Posterior cingulate gyrus (tissue), 11 donors: Measurements from ENCODE around the gene MT1G.
"Not testable (repeated sequence)": the region's sequence is repeated elsewhere in the genome, so short reads cannot be mapped to it uniquely, and the experiment has no call there.

Source experiments
- DNase-seq, 10 donors: peaks; one replicate each; pipeline versions ENCODE4 v3.0.0 to v3.0.0-alpha.2; 2020 to 2021; ENCODE audit warnings: mixed read lengths in 3 of 10
- intact Hi-C: fragments of 100-400 bp; cut with DNase I; formaldehyde crosslinking; loops from one replicate; pipeline ENCODE4 v1.15.1; 2023

MT1G gene

GRCh38 chr16:56669005-56669839, 1.4 kb upstream of the MT1G start, which contains the start of gene MT1H:
Gene MT1H, plus strand, starts transcription at chr16:56669814. Its CDS starts 71 bp downstream, at chr16:56669885.
- intact Hi-C loops, result no loop called here
- peak in 2 of 10 donors; percentile 59 to 79 for DNase-seq

- intact Hi-C loops, DNase-seq: not testable (repeated sequence)
Observed at GRCh38 chr16:56665286-56666261, 2.3 kb downstream of the MT1G start.

- intact Hi-C loops, result no loop called here
- no peak for DNase-seq
Observed at GRCh38 chr16:56664506-56664905, 3.4 kb downstream of the MT1G start.

- intact Hi-C loops, result no loop called here
Observed at GRCh38 chr16:56662357-56663354, 5.2 kb downstream of the MT1G start.

GRCh38 chr16:56658327-56658875, 9.5 kb downstream of the MT1G start:
- peak in 3 of 10 donors; percentile 22 to 66 (median 63) for DNase-seq
- intact Hi-C loops, result no loop called here

More at GRCh38 chr16:56662357-56663354, 5.2 kb downstream of the MT1G start:
- peak in 4 of 10 donors; percentile 28 to 87 (median 66) for DNase-seq

GRCh38 chr16:56657555-56658326, 10.1 kb downstream of the MT1G start, which contains the start of gene MT1F:
Gene MT1F, plus strand, starts transcription at chr16:56657959. Its CDS starts 100 bp downstream, at chr16:56658059.
- DNase-seq, result peak in 7 of 10 donors; percentile 28 to 83 (median 40)
- intact Hi-C loops, result no loop called here

- intact Hi-C loops, result no loop called here
- DNase-seq, result no peak
Observed at GRCh38 chr16:56653218-56653617, 14.6 kb downstream of the MT1G start.

- intact Hi-C loops, result no loop called here
- DNase-seq, result no peak
Observed at GRCh38 chr16:56652600-56652999, 15.3 kb downstream of the MT1G start.

- no peak for DNase-seq
- intact Hi-C loops, result no loop called here
Observed at GRCh38 chr16:56651586-56651985, 16.3 kb downstream of the MT1G start, which contains the start of gene MT1B. Gene MT1B, plus strand, starts transcription at chr16:56651886. Its CDS starts 68 bp downstream, at chr16:56651954.

- DNase-seq, result no peak
- intact Hi-C loops, result no loop called here
Observed at GRCh38 chr16:56649820-56650219, 18.0 kb downstream of the MT1G start.

- intact Hi-C loops, result no loop called here
- no peak for DNase-seq
Observed at GRCh38 chr16:56649271-56649670, 18.6 kb downstream of the MT1G start.

GRCh38 chr16:56647641-56648431, 20.0 kb downstream of the MT1G start:
- no peak for DNase-seq
- intact Hi-C loops, result no loop called here

GRCh38 chr16:56645838-56646237, 22.0 kb downstream of the MT1G start:
- DNase-seq, result no peak
- intact Hi-C loops, result no loop called here

GRCh38 chr16:56645311-56645710, 22.6 kb downstream of the MT1G start:
- intact Hi-C loops, result no loop called here
- DNase-seq, result no peak

- no peak for DNase-seq
- intact Hi-C loops, result no loop called here
Observed at GRCh38 chr16:56643833-56644232, 24.0 kb downstream of the MT1G start.

GRCh38 chr16:56643080-56643778, 24.6 kb downstream of the MT1G start:
- no peak for DNase-seq
- intact Hi-C loops, result no loop called here

- intact Hi-C loops, result no loop called here
- DNase-seq, result no peak
Observed at GRCh38 chr16:56641166-56641565, 26.7 kb downstream of the MT1G start.
